GM12891 (cell line): Measurements from ENCODE around the gene XPO1.

Experiments
- PAX5 ChIP-seq: IDR thresholded peaks from 2 replicates; pipeline ENCODE4 v1.6.1; 2011; ENCODE audit warnings: low read length, moderate library complexity, mild to moderate bottlenecking; ENCODE audit not compliant: insufficient read depth, severe bottlenecking
- POLR2A ChIP-seq: IDR thresholded peaks from 2 replicates; pipeline ENCODE4 v1.6.1; 2011; ENCODE audit warnings: low read depth, low read length, control low read depth
- POLR2AphosphoS5 ChIP-seq: IDR thresholded peaks from 2 replicates; pipeline ENCODE4 v1.6.1; 2011; ENCODE audit warnings: low read depth, low read length, control low read depth
- POU2F2 ChIP-seq: IDR thresholded peaks from 2 replicates; pipeline ENCODE4 v1.6.1; 2011; ENCODE audit warnings: low read depth, mild to moderate bottlenecking, control low read depth, low read length, moderate library complexity
- SPI1 ChIP-seq: IDR thresholded peaks from 2 replicates; pipeline ENCODE4 v1.6.1; 2011; ENCODE audit warnings: low read depth, low read length, control low read depth
- TAF1 ChIP-seq: IDR thresholded peaks from 2 replicates; pipeline ENCODE4 v1.6.1; 2011; ENCODE audit warnings: low read depth, low read length, control low read depth

DNA sequence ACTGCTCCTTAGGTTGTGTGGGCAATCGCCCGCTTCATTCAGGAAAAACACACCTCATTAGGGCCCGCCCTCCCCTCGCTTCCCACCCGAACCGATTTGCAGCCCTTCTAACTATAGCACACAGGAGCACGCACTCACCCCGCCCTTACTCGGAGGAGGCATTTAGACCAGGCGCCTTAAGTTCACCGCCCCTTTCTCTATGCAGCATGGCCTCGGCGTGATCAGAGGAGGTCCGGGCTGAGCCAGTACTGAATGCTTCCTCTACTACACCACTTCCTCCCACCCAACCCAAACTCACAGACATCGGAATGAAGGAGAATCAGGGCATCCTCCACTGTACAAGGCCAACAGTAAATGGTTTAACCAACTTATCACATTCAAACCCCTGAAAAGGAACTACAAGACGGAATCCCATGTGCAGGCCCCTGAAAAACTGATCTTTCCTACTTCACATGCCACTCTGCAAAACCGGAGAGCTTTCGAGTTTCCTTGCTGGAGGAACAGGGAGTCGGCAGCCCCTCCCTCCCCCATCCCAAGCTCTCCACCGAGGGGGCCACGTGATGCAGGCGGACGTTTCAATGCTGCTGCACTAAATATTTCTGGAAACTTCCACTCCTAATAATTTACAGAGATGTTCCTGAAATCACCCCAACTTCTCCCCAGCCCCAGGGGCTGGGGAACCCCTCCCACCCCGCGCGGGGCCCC is 1.4 kb downstream of the XPO1 start:
- TF ChIP-seq POLR2A, result peak; percentile 93
- TF ChIP-seq TAF1, result peak; percentile 84
- TF ChIP-seq POLR2AphosphoS5, result peak; percentile 86
- TF ChIP-seq PAX5, result no peak
- peak; percentile 86 for TF ChIP-seq SPI1
- TF ChIP-seq POU2F2, result peak; percentile 62
